DOHH2 (cell line): ENCODE results near the gene SLC45A3.

Source experiments
- H3F3A ChIP-seq: fragments of 200-600 bp; sonication (generic), shearing (Covaris generic); 2 replicates; pipeline ENCODE4 v1.6.0; 2016; ENCODE audit warnings: antibody characterized with exemption, mild to moderate bottlenecking; ENCODE audit not compliant: control insufficient read depth, insufficient read depth
- H3K27ac ChIP-seq: fragments of 200-600 bp; sonication (generic); 2 replicates; pipeline ENCODE4 v1.5.1; 2014; ENCODE audit warnings: low read depth, mild to moderate bottlenecking, low read length, moderate library complexity
- H3K27me3 ChIP-seq: fragments of 200-600 bp; sonication (generic); 2 replicates; pipeline ENCODE4 v1.6.1; 2014; ENCODE audit warnings: mild to moderate bottlenecking, low read length, mixed read lengths; ENCODE audit not compliant: control insufficient read depth
- H3K36me3 ChIP-seq: fragments of 200-600 bp; sonication (generic); 2 replicates; pipeline ENCODE4 v1.6.1; 2014; ENCODE audit warnings: mild to moderate bottlenecking, low read length, moderate library complexity, mixed read lengths; ENCODE audit not compliant: control insufficient read depth
- H3K4me1 ChIP-seq: fragments of 200-600 bp; sonication (generic); 2 replicates; pipeline ENCODE4 v1.6.1; 2014; ENCODE audit warnings: mild to moderate bottlenecking, low read length, mixed read lengths; ENCODE audit not compliant: control insufficient read depth
- H3K4me2 ChIP-seq: fragments of 200-600 bp; sonication (generic); 2 replicates; pipeline ENCODE4 v1.6.0; 2014; ENCODE audit warnings: mild to moderate bottlenecking, low read length, moderate library complexity
- H3K4me3 ChIP-seq: fragments of 200-600 bp; sonication (generic); 2 replicates; pipeline ENCODE4 v1.5.1; 2014; ENCODE audit warnings: mild to moderate bottlenecking, low read length, mixed read lengths
- H3K79me2 ChIP-seq: fragments of 200-600 bp; sonication (generic); 2 replicates; pipeline ENCODE4 v1.6.1; 2014; ENCODE audit warnings: mild to moderate bottlenecking, low read length, mixed read lengths; ENCODE audit not compliant: control insufficient read depth
- H3K9me2 ChIP-seq: fragments of 200-600 bp; sonication (generic); replicated peaks from 2 replicates; pipeline ENCODE4 v1.6.1; 2014; ENCODE audit warnings: mild to moderate bottlenecking, low read length, mixed read lengths; ENCODE audit not compliant: control insufficient read depth
- H3K9me3 ChIP-seq: fragments of 200-600 bp; sonication (generic); 2 replicates; pipeline ENCODE4 v1.6.1; 2014; ENCODE audit warnings: antibody characterized with exemption, low read length, mixed read lengths; ENCODE audit not compliant: control insufficient read depth, insufficient read depth
- H4K20me1 ChIP-seq: fragments of 200-600 bp; sonication (generic); 2 replicates; pipeline ENCODE4 v1.6.0; 2014; ENCODE audit warnings: low read depth, mild to moderate bottlenecking, antibody characterized with exemption, low read length, moderate library complexity; ENCODE audit not compliant: control insufficient read depth, insufficient read depth
- CTCF ChIP-seq: fragments of 200-600 bp; sonication (generic); IDR thresholded peaks from one replicate; pipeline ENCODE4 v1.5.1; 2014; ENCODE audit warnings: antibody characterized with exemption, mild to moderate bottlenecking, low read depth, low read length; ENCODE audit not compliant: poor library complexity, severe bottlenecking
- EZH2phosphoT487 ChIP-seq: fragments of 200-600 bp; sonication (generic); IDR thresholded peaks from 2 replicates; pipeline ENCODE4 v1.6.1; 2017; ENCODE audit warnings: borderline replicate concordance, mild to moderate bottlenecking, antibody characterized with exemption, low read length, moderate library complexity, mixed read lengths

SLC45A3 gene

GRCh38 chr1:205703072-205703471, 22.8 kb upstream of the SLC45A3 start:
- H3K9me3 ChIP-seq, result no peaks in the 10 kb centered on the region
- peaks cover 5% of the 10 kb centered on the region for H3K4me1 ChIP-seq
- no peaks in the 10 kb centered on the region for H3K79me2 ChIP-seq
- no peak overlapping the region for H3K4me2 ChIP-seq
- no peaks in the 10 kb centered on the region for H3K9me2 ChIP-seq
- TF ChIP-seq CTCF (no peak), EZH2phosphoT487 (no peak)
- no peak overlapping the region for H3K4me3 ChIP-seq
- no peaks in the 10 kb centered on the region for H4K20me1 ChIP-seq
- H3K36me3 ChIP-seq, result peaks cover 29% of the 10 kb centered on the region
- no peaks in the 10 kb centered on the region for H3K27me3 ChIP-seq
- no peak overlapping the region for H3K27ac ChIP-seq
- peaks cover 11% of the 10 kb centered on the region; the same call in 1 of the 2 replicates for H3F3A ChIP-seq

GRCh38 chr1:205701891-205702290, 21.6 kb upstream of the SLC45A3 start:
- Histone ChIP-seq H3K36me3 (peaks cover 24% of the 10 kb centered on the region), H3K9me3 (no peaks in the 10 kb centered on the region), H3K27ac (no peak overlapping the region), H3K79me2 (no peaks in the 10 kb centered on the region), H3K9me2 (no peaks in the 10 kb centered on the region), H3F3A (peaks cover 11% of the 10 kb centered on the region; the same call in 1 of the 2 replicates), H4K20me1 (no peaks in the 10 kb centered on the region), H3K4me1 (peaks cover 5% of the 10 kb centered on the region), H3K4me3 (no peak overlapping the region), H3K4me2 (no peak overlapping the region), H3K27me3 (no peaks in the 10 kb centered on the region)
- no peak for TF ChIP-seq CTCF
- TF ChIP-seq EZH2phosphoT487, result no peak

- peaks cover 24% of the 10 kb centered on the region for H3K36me3 ChIP-seq
- no peaks in the 10 kb centered on the region for H3K27me3 ChIP-seq
- no peaks in the 10 kb centered on the region for H4K20me1 ChIP-seq
- H3K4me2 ChIP-seq, result no peak overlapping the region
- no peaks in the 10 kb centered on the region for H3K9me2 ChIP-seq
- H3K4me3 ChIP-seq, result no peak overlapping the region
- peaks cover 5% of the 10 kb centered on the region for H3K4me1 ChIP-seq
- TF ChIP-seq EZH2phosphoT487, result no peak
- TF ChIP-seq CTCF, result no peak
- H3F3A ChIP-seq, result peaks cover 11% of the 10 kb centered on the region; the same call in 1 of the 2 replicates
- H3K27ac ChIP-seq, result no peak overlapping the region
- no peaks in the 10 kb centered on the region for H3K9me3 ChIP-seq
- H3K79me2 ChIP-seq, result no peaks in the 10 kb centered on the region
Measured at GRCh38 chr1:205701420-205701819, 21.1 kb upstream of the SLC45A3 start.
